ACHN (cell line): ENCODE results near the gene UBE3D.
A peak's percentile ranks its signal among the peaks of the same experiment; 100 is the strongest.
"Not testable (repeated sequence)": the region's sequence is repeated elsewhere in the genome, so short reads cannot be mapped to it uniquely, and the experiment has no call there.

Experiments used
- DNase-seq: peaks from one replicate; pipeline ENCODE4 v3.0.0-alpha.2; 2015
- in situ Hi-C: cut with HindIII; loops from 2 replicates; pipeline ENCODE4 v1.10.0; 2017; ENCODE audit warnings: low sequenced_read_pairs, low pct_ligation_motif_present, low pct_unique_long_range_greater_than_20kb

Gene UBE3D

GRCh38 chr6:82954937-82955577 lies 110.6 kb downstream of the UBE3D start:
- peak; percentile 47 for DNase-seq
- in situ Hi-C loops = no loop called here

- in situ Hi-C loops = no loop called here
- no peak for DNase-seq
These were observed 111.3 kb downstream of the UBE3D start for GRCh38 chr6:82954356-82954755.

- no peak for DNase-seq
- in situ Hi-C loops = no loop called here
These were observed 111.8 kb downstream of the UBE3D start for GRCh38 chr6:82953871-82954270.

GRCh38 chr6:82951935-82952334 lies 113.7 kb downstream of the UBE3D start:
- no peak for DNase-seq
- in situ Hi-C loops = no loop called here

- DNase-seq = no peak
- in situ Hi-C loops = no loop called here
These were observed 114.3 kb downstream of the UBE3D start for GRCh38 chr6:82951389-82951788.

GRCh38 chr6:82930915-82931314 lies 134.7 kb downstream of the UBE3D start:
- in situ Hi-C loops, DNase-seq: not testable (repeated sequence)

GRCh38 chr6:82924799-82925535 lies 140.7 kb downstream of the UBE3D start:
- in situ Hi-C loops = no loop called here
- no peak for DNase-seq

GRCh38 chr6:82921258-82921657 lies 144.4 kb downstream of the UBE3D start:
- DNase-seq = no peak
- in situ Hi-C loops = no loop called here

GRCh38 chr6:82917346-82918064 lies 148.1 kb downstream of the UBE3D start:
- in situ Hi-C loops = no loop called here
- no peak for DNase-seq

- DNase-seq = no peak
- in situ Hi-C loops = no loop called here
These were observed 150.0 kb downstream of the UBE3D start for GRCh38 chr6:82915666-82916065.

GRCh38 chr6:82914511-82914910 lies 151.1 kb downstream of the UBE3D start:
- no peak for DNase-seq
- in situ Hi-C loops = no loop called here

- in situ Hi-C loops = no loop called here
These were observed 154.8 kb downstream of the UBE3D start for GRCh38 chr6:82910820-82911219.

GRCh38 chr6:82910395-82910794 lies 155.2 kb downstream of the UBE3D start:
- in situ Hi-C loops = no loop called here
- no peak for DNase-seq

More at GRCh38 chr6:82910820-82911219, 154.8 kb downstream of the UBE3D start:
- DNase-seq = no peak

GRCh38 chr6:82909551-82909950 lies 156.1 kb downstream of the UBE3D start:
- DNase-seq = no peak
- in situ Hi-C loops = no loop called here

- in situ Hi-C loops = no loop called here
- no peak for DNase-seq
These were observed 157.0 kb downstream of the UBE3D start for GRCh38 chr6:82908661-82909060.

GRCh38 chr6:82906951-82907350 lies 158.7 kb downstream of the UBE3D start:
- DNase-seq = peak; percentile 31
- in situ Hi-C loops = no loop called here

GRCh38 chr6:82906489-82906888 lies 159.2 kb downstream of the UBE3D start:
- no peak for DNase-seq
- in situ Hi-C loops = no loop called here

GRCh38 chr6:82904860-82905259 lies 160.8 kb downstream of the UBE3D start:
- peak; percentile 44 for DNase-seq
- in situ Hi-C loops = no loop called here

GRCh38 chr6:82904257-82904656 lies 161.4 kb downstream of the UBE3D start:
- no peak for DNase-seq
- in situ Hi-C loops = no loop called here

GRCh38 chr6:82902290-82902689 lies 163.4 kb downstream of the UBE3D start:
- no peak for DNase-seq
- in situ Hi-C loops = no loop called here
